HL-60/S4 treated with phorbol 12-myristate 13-acetate at 8.2 ng/mL for 4 days and 3 days (cell line): Measurements from ENCODE around the gene BEND7.
"Not testable (repeated sequence)": the region's sequence is repeated elsewhere in the genome, so short reads cannot be mapped to it uniquely, and the experiment has no call there.

ENCODE experiments used
- in situ Hi-C: fragments of 300-500 bp; cut with MboI; formaldehyde crosslinking; loops from 2 replicates; pipeline ENCODE4 v1.15.0; 2022; ENCODE audit warnings: low sequenced_read_pairs

BEND7 gene, protein sequence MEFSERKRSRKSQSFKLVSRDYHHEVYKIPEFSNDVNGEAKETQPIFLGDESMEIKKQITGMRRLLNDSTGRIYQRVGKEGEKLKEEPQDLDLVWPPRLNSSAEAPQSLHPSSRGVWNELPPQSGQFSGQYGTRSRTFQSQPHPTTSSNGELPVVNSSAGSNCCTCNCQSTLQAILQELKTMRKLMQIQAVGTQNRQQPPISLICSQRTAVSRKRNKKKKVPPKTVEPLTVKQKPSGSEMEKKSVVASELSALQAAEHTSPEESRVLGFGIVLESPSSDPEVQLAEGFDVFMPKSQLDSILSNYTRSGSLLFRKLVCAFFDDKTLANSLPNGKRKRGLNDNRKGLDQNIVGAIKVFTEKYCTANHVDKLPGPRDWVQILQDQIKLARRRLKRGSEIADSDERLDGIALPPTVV

DNA sequence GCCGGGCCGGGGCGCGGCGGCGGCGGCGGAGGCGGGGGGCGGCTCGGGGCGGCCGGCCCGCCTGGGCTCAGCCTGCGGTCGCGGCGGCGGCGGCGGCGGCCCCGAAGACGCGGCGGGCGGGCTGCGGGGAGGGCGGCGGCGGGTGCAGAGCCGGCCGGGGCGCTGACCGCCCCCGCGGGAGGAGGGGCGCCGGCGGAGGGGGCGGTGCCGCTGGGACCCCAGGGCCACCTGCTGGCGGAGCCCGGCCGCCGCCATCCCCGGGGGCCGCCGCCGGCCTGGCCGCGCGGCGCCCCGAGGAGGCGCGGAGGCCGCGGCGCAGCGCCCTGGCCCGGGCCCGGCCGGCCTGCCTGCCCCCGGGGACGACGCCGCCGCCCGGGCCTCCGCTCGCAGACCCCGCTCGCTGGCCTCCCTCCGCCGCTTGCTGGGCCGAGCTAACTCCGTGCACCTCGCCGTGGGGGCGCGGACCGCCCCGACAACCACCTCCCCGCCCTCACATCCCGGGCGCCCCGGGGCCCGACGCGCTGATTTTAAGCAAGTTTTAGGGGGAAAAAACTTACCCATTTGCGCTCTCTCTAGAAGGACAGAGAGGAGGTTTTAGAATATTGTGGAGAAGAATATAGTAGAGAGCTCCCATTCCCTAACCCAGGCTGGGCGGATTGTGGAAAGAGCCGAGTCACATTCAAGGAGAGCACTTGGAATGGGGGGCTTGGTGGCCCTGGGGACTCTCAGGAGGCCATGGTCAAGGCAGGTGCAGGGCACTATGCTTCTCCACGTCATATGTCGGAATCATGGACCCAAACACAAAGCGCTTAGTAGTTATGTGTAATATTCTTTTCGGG, at the start of gene BEND7:
BEND7 (minus strand) TSS at position 140 of the 839 bp plus-strand sequence. CDS start 481 bp downstream, outside the sequence.
- in situ Hi-C loops: no loop called here

DNA sequence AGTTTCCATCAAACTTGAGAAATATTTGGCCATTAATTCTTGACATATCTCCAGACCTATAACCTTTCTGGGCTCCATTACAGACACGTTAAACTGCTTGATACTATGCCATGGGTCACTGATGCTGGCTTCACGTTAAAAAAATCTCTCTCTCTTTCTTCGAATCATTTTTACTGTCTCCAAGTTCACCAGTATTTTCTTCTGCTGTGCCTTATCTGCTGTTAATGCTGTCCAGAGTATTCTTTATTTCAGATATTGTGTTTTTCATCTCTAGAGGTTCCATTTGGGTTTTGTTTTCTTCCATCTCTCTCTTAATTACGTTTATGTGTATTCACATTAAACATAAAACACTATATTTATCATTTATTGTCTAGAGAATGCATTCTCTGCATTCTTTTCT, 45.1 kb upstream of the BEND7 start:
- in situ Hi-C loops: no loop called here

DNA sequence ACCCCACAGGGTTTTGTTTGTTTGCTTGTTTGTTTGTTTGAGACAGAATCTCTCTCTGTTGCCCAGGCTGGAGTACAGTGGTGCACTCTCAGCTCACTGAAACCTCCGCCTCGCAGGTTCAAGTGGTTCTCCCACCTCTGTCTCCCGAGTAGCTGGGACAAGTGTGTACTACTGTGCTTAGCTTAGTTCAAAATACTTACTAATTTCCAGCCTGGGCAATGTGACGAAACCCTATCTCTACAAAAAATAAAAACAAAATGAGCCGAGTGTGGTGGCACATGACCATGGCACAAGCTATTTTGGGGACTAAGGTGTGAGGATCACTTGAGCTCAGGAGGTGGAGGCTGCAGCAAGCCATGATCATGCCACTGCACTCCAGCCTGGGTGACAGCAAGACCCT, 42.7 kb upstream of the BEND7 start:
- in situ Hi-C loops: no loop called here

DNA sequence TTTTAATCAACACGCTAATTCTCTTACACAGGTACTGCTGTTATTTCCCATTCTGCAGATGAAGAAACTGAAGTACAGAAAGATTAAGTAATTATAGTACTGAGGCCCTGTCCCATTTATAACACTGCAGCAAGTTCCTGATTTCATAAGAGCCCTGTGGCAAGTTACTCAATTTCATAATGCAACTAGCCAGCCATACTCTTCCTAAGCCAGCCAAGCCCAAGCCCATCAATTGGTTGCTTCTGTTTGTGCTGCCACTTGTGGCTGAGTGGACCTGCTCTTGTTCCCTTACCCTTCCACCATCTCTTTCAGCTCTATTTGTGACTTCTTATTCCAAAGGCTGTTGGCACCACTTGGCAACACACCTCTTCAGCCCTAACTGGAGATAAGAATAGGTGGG, 38.2 kb upstream of the BEND7 start:
- in situ Hi-C loops: no loop called here

DNA sequence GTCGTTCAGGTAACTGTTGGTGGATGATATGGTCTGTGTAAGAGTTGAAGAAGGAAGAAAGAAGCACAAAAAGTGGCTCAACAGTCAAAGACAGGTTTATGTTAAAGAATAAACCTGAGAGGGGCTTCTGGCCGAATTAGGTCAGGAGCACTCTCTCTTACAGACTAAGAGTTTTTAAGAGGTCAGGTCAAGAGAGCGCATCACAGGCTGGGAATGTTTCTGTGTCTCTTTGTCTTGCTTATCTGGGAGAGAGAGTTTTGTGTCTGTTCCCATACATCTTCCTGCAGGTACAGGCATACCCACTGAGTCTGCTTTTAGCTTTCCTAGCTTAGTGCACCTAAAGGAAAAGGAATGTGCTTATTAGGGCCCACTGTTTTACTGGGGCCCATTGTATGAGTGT, 35.8 kb upstream of the BEND7 start:
- in situ Hi-C loops: no loop called here

DNA sequence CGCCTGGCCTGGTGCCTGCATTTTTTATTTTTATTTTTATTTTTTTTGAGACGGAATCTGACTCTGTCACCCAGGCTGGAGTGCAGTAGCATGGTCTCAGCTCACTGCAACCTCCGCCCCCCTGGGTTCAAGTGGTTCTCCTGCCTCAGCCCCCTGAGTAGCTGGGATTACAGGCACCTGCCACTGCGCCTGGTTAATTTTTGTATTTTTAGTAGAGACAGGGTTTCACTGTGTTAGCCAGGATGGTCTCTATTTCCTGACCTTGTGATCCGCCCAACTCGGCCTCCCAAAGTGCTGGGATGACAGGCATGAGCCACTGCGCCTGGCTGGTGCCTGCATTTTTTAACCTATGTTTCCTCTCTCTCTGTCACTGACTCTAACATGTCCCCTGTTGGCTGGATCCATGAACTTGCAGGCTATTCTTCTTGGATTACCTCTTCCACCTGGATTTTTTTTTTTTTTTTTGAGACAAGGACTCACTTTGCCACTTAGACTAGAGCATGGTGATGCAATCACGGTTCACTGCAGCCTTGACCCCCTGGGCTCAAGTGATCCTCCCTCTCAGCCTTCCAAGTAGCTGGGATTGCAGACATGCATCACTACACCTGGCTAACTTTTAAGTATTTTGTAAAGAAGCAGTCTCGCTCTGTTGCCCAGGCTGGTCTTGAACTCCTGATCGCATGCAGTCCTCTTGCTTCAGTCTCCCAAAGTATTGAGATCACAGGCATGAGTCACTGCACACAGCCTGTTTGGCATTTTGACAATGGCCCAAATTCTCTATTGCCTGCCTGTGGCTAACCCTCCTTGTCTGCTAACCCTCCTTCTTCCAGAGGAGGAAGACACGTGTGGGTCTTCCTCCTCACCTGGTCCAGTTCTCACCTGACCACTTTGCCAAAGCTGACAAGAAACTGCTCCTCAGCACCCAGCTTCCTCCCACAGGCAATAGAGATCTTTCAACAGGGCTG, 34.9 kb upstream of the BEND7 start:
- in situ Hi-C loops: no loop called here

DNA sequence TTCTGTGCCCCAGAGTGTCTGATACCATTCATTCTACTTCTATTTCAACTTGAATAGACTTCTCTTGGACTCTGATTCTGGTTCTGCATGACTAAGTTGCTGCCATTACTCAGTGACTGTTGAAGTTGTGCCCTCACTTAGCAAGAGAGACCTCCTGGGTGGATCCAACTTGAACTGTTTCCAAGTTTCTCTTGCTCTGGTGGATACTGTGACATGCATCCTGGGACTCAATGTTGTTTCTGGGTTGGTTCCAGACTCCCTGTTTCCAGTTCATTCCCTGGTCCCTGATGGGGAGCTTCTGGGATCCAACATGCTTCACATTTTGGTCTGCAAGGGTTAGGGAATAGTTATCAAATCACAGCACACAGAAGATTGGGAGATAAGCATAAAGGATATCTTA, 31.8 kb upstream of the BEND7 start:
- in situ Hi-C loops: no loop called here

DNA sequence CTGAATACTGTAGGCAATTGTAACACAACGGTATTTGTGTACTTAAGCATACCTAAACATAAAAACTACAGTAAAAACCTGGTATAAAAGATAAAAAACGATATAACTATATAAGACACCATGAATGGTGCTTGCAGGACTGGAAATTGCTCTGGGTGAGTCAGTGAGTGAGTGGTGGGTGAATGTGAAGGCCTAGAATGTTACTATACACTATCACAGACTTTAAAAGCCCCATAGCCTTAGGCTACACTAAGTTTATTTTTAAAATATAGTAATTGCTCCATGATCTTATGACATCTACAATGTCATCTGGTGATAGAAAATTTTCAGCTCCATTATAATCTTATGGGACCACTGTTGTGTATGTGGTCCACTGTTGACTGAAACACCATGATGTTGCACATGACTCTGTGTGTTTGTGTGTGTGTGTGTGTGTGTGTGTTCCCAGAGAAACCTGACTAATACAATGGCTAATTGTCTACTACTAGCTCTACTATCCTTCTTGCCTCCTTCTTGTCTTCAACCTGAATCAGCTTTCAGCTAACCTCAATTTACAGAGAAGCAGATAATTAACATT, 30.4 kb upstream of the BEND7 start:
- in situ Hi-C loops: no loop called here

DNA sequence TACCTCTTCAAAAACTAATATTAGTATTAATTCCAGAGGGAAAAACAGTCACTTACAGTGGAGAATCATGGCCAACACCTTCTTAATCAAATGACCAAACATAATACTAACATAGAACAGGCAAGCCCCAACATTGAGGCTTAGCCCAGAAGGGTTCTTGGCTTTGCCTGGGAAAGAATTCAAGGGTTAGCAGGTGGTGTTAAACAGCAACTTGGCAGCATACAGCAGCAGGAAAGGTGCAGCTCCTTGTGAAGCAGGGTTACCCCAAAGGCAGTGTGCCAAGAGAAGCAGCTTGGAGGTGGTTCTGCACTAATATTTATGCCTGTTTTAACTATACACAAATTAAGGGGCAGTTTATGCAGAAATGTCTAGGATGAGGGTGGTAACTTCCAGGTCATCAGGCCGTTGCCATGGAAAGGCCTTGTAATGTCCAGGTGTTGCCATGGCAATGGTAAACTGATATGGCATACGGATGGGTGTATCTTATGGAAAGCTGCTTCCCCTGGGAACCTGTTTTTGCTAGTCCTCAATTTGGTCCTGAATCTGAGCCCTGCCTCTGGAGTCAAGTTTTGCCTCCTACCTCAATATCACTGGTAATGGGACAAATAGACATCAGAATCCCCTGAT, 27.2 kb upstream of the BEND7 start:
- in situ Hi-C loops: no loop called here

DNA sequence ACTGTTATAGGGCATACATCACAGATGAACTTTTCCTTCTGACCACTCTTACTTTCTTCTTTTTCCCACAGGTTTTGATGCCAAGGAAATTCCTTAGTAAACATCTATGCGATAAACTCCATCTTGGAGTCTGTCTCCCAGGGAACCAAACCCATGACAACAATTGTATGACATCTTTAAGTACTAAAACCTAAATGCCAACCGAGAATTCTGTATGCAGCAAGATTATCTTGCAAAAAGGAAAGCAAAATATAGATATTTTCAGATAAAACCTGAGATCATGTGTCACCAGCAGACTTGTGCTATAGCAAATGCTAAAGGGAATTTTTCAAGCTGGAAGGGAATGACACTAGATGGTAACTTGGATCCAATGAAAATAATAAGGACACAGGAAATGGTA, 22.0 kb upstream of the BEND7 start:
- in situ Hi-C loops: no loop called here

DNA sequence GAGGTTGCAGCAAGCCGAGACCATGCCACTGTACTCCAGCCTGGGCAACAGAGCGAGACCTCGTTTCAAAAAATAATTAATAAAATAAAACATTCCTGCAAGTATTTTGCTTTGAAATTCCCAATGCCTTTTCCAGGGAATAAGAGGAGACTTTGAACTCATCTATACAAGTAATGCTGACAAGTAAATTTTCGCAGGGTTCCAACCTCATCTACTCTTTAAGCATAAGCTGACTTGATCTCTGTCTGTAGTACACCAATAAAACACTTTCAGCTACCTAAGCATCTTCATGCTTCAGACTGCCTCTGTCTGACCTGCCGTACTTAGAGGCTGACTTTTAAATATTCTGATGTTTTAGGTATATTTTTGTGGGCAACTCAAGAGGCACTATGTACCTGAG, 13.7 kb upstream of the BEND7 start:
- in situ Hi-C loops: no loop called here

DNA sequence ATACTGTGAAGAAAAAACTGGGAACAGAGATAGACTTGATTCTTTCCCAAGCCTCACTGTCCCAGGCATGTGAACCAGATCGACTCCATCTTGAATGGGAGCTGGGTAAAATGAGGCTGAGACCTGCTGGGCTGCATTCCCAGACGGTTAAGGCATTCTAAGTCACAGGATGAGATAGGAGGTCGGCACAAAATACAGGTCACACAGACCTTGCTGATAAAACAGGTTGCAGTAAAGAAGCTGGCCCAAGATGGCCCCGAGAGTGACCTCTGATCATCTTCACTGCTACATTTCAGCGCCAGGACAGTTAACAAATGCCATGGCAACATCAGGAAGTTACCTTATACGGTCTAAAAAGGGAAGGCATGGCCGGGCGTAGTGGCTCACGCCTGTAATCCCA, 9.2 kb upstream of the BEND7 start:
- in situ Hi-C loops: not testable (repeated sequence)

DNA sequence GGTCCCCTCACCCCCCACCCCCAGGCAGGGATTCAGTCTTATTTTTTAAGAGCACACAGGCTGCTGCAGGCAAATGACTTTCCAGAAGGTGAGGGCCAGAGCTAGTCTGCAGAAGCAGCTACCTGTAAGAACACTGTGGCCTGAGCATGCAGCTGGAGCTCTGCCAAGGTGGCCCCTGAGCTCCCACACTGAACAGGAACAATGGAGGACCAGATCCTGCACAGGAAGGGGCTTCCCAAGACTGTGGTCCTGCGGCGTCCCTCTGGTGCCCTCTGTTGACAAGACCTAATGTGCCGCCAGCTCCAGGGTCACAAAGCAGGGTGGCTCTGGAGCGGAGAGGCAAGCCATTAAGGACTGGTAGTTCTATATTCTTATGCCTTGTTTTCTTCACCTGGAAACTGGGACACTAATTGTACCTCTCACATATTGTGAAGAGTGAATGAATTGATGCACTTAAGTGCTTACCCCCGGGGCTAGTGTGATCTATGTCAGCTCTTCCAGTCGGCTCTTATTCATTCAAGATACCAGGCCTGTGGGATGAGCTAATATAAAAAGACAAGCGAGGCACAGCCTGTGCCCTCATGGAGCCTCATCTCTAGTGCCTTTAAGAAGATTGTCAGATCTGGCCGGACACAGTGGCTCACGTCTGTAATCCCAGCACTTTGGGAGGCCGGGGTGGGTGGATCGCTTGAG, 8.0 kb upstream of the BEND7 start:
- in situ Hi-C loops: no loop called here

DNA sequence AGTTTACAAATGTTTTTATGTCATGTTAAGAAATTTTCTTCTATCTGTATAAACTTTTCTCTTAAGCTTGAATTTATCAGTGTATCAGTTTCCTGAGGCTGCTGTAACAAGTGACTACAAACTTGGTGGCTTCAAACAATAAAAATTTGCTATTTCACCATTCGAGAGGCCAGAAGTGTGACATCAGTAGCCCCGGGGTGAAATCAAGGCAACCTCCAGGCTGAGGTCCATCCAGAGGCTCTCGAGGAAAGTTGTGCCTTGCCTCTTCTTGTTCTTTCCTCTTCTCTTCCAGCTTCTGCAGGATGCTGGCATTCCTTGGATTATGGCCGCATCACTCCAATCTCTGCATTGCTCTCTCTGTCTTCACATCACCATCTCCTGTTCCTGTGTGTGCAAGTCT, 6.5 kb upstream of the BEND7 start:
- in situ Hi-C loops: no loop called here

DNA sequence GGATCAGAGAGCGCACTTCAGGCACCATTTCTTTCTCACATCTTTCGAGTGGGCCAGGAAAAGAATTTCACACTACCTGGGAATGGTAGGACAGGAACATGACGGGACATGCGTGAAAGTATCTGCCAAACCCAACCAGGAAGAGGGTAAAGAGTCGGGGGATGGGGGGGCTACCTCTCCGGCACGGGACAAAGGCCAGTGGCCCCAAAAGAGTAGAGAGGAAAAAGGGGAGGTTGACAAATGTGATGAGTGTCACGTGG, 830 bp upstream of the BEND7 start:
- in situ Hi-C loops: no loop called here

DNA sequence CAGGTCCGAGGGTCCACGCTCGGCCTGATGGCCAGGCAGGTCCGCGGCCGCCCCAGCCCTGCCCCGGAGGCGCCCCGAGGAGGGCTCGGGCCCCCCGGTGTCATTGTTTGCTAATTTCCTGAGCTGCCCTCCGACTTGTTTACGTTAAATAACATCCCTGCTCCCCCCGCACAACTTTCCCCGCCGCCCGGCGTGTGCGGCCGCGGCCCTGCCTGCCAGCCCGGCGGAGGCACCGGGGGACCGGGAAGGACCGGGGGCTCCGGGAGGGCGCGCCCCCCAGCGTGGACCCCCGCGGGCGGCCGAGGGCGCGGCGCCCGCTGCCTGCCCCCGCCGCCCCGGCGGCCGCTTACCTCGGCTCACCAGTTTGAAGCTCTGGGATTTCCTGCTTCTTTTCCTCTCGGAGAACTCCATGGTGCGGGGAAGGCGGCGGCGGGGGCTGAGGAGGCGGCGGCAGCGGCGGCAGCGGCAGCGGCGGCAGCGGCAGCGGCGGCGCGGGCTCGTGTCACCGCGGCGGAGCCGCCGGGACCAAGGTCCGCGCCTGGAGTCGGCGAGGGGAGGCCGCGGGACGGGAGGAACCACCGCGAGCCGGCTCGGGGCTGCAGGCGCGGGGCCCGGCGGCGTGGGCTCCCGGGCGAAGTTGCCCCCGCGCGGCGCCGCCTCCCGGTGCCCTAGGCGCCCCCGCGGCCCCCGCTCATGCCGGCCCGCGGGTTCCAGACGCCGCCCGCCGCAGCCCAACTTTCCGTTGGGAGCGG, 515 bp downstream of the BEND7 start:
- in situ Hi-C loops: no loop called here

DNA sequence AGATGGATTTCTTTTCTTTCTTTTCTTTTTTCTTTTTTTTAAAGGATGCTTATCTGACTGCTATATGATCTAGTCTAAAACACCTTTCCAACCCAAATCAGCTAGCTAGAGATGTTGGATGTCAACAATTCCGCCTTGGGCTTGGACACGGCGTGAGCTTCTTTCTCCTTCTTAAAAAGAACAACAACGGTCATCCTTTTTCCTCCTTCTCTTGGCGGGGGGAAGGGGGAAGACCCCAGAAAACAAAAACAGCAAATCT, 1.0 kb downstream of the BEND7 start:
- in situ Hi-C loops: no loop called here

DNA sequence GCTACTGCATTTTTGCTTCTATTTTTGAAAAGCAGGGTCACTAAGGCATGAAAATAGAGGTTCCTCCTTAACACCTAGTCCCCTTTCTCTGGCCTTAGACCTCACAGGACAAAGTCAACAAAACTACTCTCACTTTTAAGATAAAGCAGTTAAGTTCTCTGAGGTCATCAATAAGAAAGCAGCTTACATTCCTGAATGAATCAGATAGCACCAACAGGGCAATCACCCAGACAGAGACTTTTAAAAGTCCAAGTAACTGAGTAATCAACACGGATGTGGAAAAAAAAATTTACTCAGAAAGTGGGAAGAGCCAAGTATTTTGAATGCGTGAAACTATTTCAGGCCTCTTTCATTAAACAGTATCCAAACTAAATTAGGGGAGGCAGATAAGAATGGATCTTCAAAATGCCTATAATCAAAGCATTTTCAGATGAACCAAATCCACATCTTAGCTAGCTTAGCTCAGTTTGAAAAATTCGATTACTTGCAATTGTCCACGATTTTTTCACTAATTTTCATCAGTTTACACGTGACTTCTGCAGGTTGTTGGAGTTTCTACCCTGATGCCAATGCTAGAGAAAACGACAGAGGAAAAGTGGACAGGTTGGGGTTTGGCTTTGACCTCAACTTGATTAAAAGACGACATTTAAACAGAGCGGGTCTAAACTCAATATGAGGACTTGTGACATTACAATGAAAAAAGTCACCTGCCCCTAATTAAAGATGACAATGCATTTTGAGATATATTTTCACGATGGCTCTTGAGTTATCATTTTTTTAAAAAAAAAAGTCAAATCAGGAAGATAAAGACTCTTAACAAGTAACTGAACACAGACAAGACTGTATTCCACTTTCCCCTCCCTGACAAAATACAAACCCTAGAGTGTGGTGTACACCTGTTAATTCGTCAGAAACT, 1.6 kb downstream of the BEND7 start:
- in situ Hi-C loops: no loop called here
